HG03025 (cell line): ENCODE results near the gene MAP2.

ENCODE experiments used
- ATAC-seq: cut with Tn5 transposase; IDR thresholded peaks from one replicate; pipeline ENCODE4 v1.9.1; 2021; ENCODE audit warnings: mild to moderate bottlenecking, moderate library complexity; ENCODE audit not compliant: unreplicated experiment, low FRiP score

The MAP2 gene

GRCh38 chr2:209640358-209640757 lies 216.5 kb downstream of the MAP2 start:
- no peak for ATAC-seq

GRCh38 chr2:209642146-209642820 lies 218.4 kb downstream of the MAP2 start:
- no peak for ATAC-seq

GRCh38 chr2:209644842-209645241 lies 221.0 kb downstream of the MAP2 start:
- no peak for ATAC-seq

- ATAC-seq: no peak
Measured at GRCh38 chr2:209648714-209649113, 224.9 kb downstream of the MAP2 start.

GRCh38 chr2:209653134-209653533 lies 229.3 kb downstream of the MAP2 start:
- no peak for ATAC-seq

- ATAC-seq: no peak
Measured at GRCh38 chr2:209661286-209661894, 237.5 kb downstream of the MAP2 start.

GRCh38 chr2:209662021-209662420 lies 238.2 kb downstream of the MAP2 start:
- no peak for ATAC-seq

- no peak for ATAC-seq
Measured at GRCh38 chr2:209663139-209663538, 239.3 kb downstream of the MAP2 start.

GRCh38 chr2:209663656-209664055 lies 239.8 kb downstream of the MAP2 start:
- ATAC-seq: no peak

- no peak for ATAC-seq
Measured at GRCh38 chr2:209666296-209666695, 242.4 kb downstream of the MAP2 start.

GRCh38 chr2:209671020-209671680 lies 247.3 kb downstream of the MAP2 start:
- ATAC-seq: no peak

- ATAC-seq: no peak
Measured at GRCh38 chr2:209673811-209674210, 250.0 kb downstream of the MAP2 start.

GRCh38 chr2:209680596-209680995 lies 256.7 kb downstream of the MAP2 start:
- ATAC-seq: no peak

- ATAC-seq: no peak
Measured at GRCh38 chr2:209681201-209681735, 257.4 kb downstream of the MAP2 start.

GRCh38 chr2:209682646-209683045 lies 258.8 kb downstream of the MAP2 start:
- no peak for ATAC-seq

GRCh38 chr2:209685340-209685739 lies 261.5 kb downstream of the MAP2 start:
- ATAC-seq: no peak

GRCh38 chr2:209685963-209686362 lies 262.1 kb downstream of the MAP2 start:
- ATAC-seq: no peak

- no peak for ATAC-seq
Measured at GRCh38 chr2:209686448-209686847, 262.6 kb downstream of the MAP2 start.

- ATAC-seq: no peak
Measured at GRCh38 chr2:209687323-209687969, 263.6 kb downstream of the MAP2 start.

- ATAC-seq: no peak
Measured at GRCh38 chr2:209688385-209688784, 264.5 kb downstream of the MAP2 start.
